Calu3 (cell line): ENCODE data around the gene DTNB. TPM values are rescaled to one million over a fixed set of nuclear protein-coding genes. Genes with fewer than 3 reads are reported as not detected.

Source experiments
- BruUV-seq: library from RNA; stranded (reverse); fragments of 400-500 nt; replicated peaks from 2 replicates; lab custom pipeline; 2021; lab: Mats Ljungman, UMichigan
- CTCF ChIA-PET: fragments of 300-600 bp; sonication (Branson Sonifier 250); formaldehyde crosslinking; loops from one replicate; lab custom pipeline; 2022; ENCODE audit warnings: antibody characterized with exemption; lab: Charles Lee
- DNase-seq: peaks from one replicate; pipeline ENCODE4 v3.0.0; 2022
- H3K27ac Mint-ChIP-seq: one replicate; pipeline ENCODE4 v1.8.0; 2022; ENCODE audit warnings: mixed read lengths; ENCODE audit not compliant: unreplicated experiment
- H3K27me3 Mint-ChIP-seq: one replicate; pipeline ENCODE4 v1.8.0; 2022; ENCODE audit warnings: mixed read lengths; ENCODE audit not compliant: unreplicated experiment
- H3K36me3 Mint-ChIP-seq: one replicate; pipeline ENCODE4 v1.8.0; 2022; ENCODE audit warnings: mild to moderate bottlenecking, moderate library complexity, mixed read lengths; ENCODE audit not compliant: insufficient read depth, unreplicated experiment
- H3K4me1 Mint-ChIP-seq: one replicate; pipeline ENCODE4 v1.8.0; 2022; ENCODE audit warnings: mild to moderate bottlenecking, low read depth, mixed read lengths; ENCODE audit not compliant: unreplicated experiment
- H3K4me3 Mint-ChIP-seq: one replicate; pipeline ENCODE4 v1.8.0; 2022; ENCODE audit warnings: mild to moderate bottlenecking, low read depth, moderate library complexity, mixed read lengths; ENCODE audit not compliant: unreplicated experiment
- H3K9me3 Mint-ChIP-seq: one replicate; pipeline ENCODE4 v1.8.0; 2022; ENCODE audit warnings: low read depth, mixed read lengths; ENCODE audit not compliant: unreplicated experiment
- CTCF ChIP-seq: fragments of 200-600 bp; IDR thresholded peaks from one replicate; pipeline ENCODE4 v1.8.0; 2022; ENCODE audit warnings: antibody characterized with exemption; ENCODE audit not compliant: unreplicated experiment
- intact Hi-C: fragments of 100-400 bp; cut with micrococcal nuclease; formaldehyde crosslinking; loops from one replicate; pipeline ENCODE4 v1.10.0; 2022; ENCODE audit not compliant: unreplicated experiment
- total RNA-seq: library from RNA; stranded (reverse); gene quantifications from 2 replicates; pipeline ENCODE4 v1.2.3, GENCODE V29; 2022

The DTNB gene
- total RNA-seq, 1 experiment from 2014 or later, result 27.3 TPM

- Mint-ChIP-seq H3K4me3 (no peak overlapping the region), H3K9me3 (no peaks in the 10 kb centered on the region), H3K4me1 (no peaks in the 10 kb centered on the region), H3K27me3 (no peaks in the 10 kb centered on the region), H3K27ac (no peak overlapping the region), H3K36me3 (peaks cover 20% of the 10 kb centered on the region)
- no peak for TF ChIP-seq CTCF
- DNase-seq, result no peak
- TSS peak; percentile 40 for BruUV-seq
- CTCF ChIA-PET, result interaction anchor here (0.6 kb wide), 1 partner anchor 70 kb away, joined by 3 read pairs; no protein-coding TSS in a partner anchor
- intact Hi-C loops, result no loop called here
Observed at GRCh38 chr2:25338401-25338800, 335.0 kb downstream of the DTNB start.

GRCh38 chr2:25337891-25338290, 335.5 kb downstream of the DTNB start:
- CTCF ChIA-PET, result no interaction called here
- no peak for TF ChIP-seq CTCF
- no peak for DNase-seq
- H3K9me3 Mint-ChIP-seq, result no peaks in the 10 kb centered on the region
- no peaks in the 10 kb centered on the region for H3K4me1 Mint-ChIP-seq
- no peaks in the 10 kb centered on the region for H3K27me3 Mint-ChIP-seq
- no peak overlapping the region for H3K27ac Mint-ChIP-seq
- intact Hi-C loops, result no loop called here
- no peak overlapping the region for H3K4me3 Mint-ChIP-seq
- no TSS peak for BruUV-seq
- peaks cover 20% of the 10 kb centered on the region for H3K36me3 Mint-ChIP-seq

GRCh38 chr2:25337276-25337675, 336.1 kb downstream of the DTNB start:
- CTCF ChIA-PET, result no interaction called here
- BruUV-seq, result no TSS peak
- DNase-seq, result no peak
- H3K36me3 Mint-ChIP-seq, result peaks cover 14% of the 10 kb centered on the region
- no peaks in the 10 kb centered on the region for H3K9me3 Mint-ChIP-seq
- H3K4me1 Mint-ChIP-seq, result no peaks in the 10 kb centered on the region
- no peak overlapping the region for H3K27ac Mint-ChIP-seq
- intact Hi-C loops, result no loop called here
- H3K4me3 Mint-ChIP-seq, result no peak overlapping the region
- no peak for TF ChIP-seq CTCF
- no peaks in the 10 kb centered on the region for H3K27me3 Mint-ChIP-seq

- no peaks in the 10 kb centered on the region for H3K4me1 Mint-ChIP-seq
- CTCF ChIA-PET, result no interaction called here
- no peak for DNase-seq
- no peaks in the 10 kb centered on the region for H3K9me3 Mint-ChIP-seq
- no TSS peak for BruUV-seq
- H3K27ac Mint-ChIP-seq, result no peak overlapping the region
- intact Hi-C loops, result no loop called here
- no peak overlapping the region for H3K4me3 Mint-ChIP-seq
- TF ChIP-seq CTCF, result no peak
- peaks cover 12% of the 10 kb centered on the region for H3K36me3 Mint-ChIP-seq
- no peaks in the 10 kb centered on the region for H3K27me3 Mint-ChIP-seq
Observed at GRCh38 chr2:25336383-25336841, 337.0 kb downstream of the DTNB start.
